ENCODE results near the gene SH3PXD2A.

Gene SH3PXD2A

GRCh38 chr10:103812004-103812403 lies 43.4 kb downstream of the SH3PXD2A start:
- DNase-seq (ENCODE audit: low read depth in 3 of 3), result no peak

- no peak for DNase-seq (ENCODE audit: low read depth in 3 of 3)
Measured at GRCh38 chr10:103811463-103811862, 43.9 kb downstream of the SH3PXD2A start.

- no peak for DNase-seq (ENCODE audit: low read depth in 3 of 3)
Measured at GRCh38 chr10:103808780-103809179, 46.6 kb downstream of the SH3PXD2A start.

GRCh38 chr10:103807996-103808395 lies 47.4 kb downstream of the SH3PXD2A start:
- no peak for DNase-seq (ENCODE audit: low read depth in 3 of 3)

GRCh38 chr10:103806395-103807187 lies 48.8 kb downstream of the SH3PXD2A start:
- no peak for DNase-seq (ENCODE audit: low read depth in 3 of 3)

- no peak for DNase-seq (ENCODE audit: low read depth in 3 of 3)
Measured at GRCh38 chr10:103805781-103806180, 49.6 kb downstream of the SH3PXD2A start.

- no peak for DNase-seq (ENCODE audit: low read depth in 3 of 3)
Measured at GRCh38 chr10:103804871-103805270, 50.5 kb downstream of the SH3PXD2A start.

- DNase-seq (ENCODE audit: low read depth in 3 of 3), result no peak
Measured at GRCh38 chr10:103803941-103804340, 51.4 kb downstream of the SH3PXD2A start.

- no peak for DNase-seq (ENCODE audit: low read depth in 3 of 3)
Measured at GRCh38 chr10:103802637-103803353, 52.6 kb downstream of the SH3PXD2A start.

GRCh38 chr10:103802081-103802480 lies 53.3 kb downstream of the SH3PXD2A start:
- DNase-seq (ENCODE audit: low read depth in 3 of 3), result no peak

- DNase-seq (ENCODE audit: low read depth in 3 of 3), result peak in 2 of 3 experiments; percentile 12 to 23
Measured at GRCh38 chr10:103800789-103801540, 54.4 kb downstream of the SH3PXD2A start.

- DNase-seq (ENCODE audit: low read depth in 3 of 3), result no peak
Measured at GRCh38 chr10:103800089-103800488, 55.3 kb downstream of the SH3PXD2A start.

- no peak for DNase-seq (ENCODE audit: low read depth in 3 of 3)
Measured at GRCh38 chr10:103799341-103799740, 56.0 kb downstream of the SH3PXD2A start.

- no peak for DNase-seq (ENCODE audit: low read depth in 3 of 3)
Measured at GRCh38 chr10:103798511-103798910, 56.9 kb downstream of the SH3PXD2A start.

- no peak for DNase-seq (ENCODE audit: low read depth in 3 of 3)
Measured at GRCh38 chr10:103797857-103798256, 57.5 kb downstream of the SH3PXD2A start.

- no peak for DNase-seq (ENCODE audit: low read depth in 3 of 3)
Measured at GRCh38 chr10:103795634-103796270, 59.6 kb downstream of the SH3PXD2A start.

GRCh38 chr10:103794996-103795395 lies 60.4 kb downstream of the SH3PXD2A start:
- DNase-seq (ENCODE audit: low read depth in 3 of 3), result no peak

- DNase-seq (ENCODE audit: low read depth in 3 of 3), result no peak
Measured at GRCh38 chr10:103793920-103794883, 61.2 kb downstream of the SH3PXD2A start.

- no peak for DNase-seq (ENCODE audit: low read depth in 3 of 3)
Measured at GRCh38 chr10:103793429-103793828, 61.9 kb downstream of the SH3PXD2A start.

GRCh38 chr10:103792547-103792946 lies 62.8 kb downstream of the SH3PXD2A start:
- no peak for DNase-seq (ENCODE audit: low read depth in 3 of 3)

- DNase-seq (ENCODE audit: low read depth in 3 of 3), result no peak
Measured at GRCh38 chr10:103791858-103792257, 63.5 kb downstream of the SH3PXD2A start.

Data from stimulated activated CD4-positive, alpha-beta T cell treated with anti-CD3 and anti-CD28 coated beads, TNF-alpha, amount 100 ng/mL, for 4 hours (primary cell).